Measurements from ENCODE around the gene MUS81. TPM values are rescaled to one million over a fixed set of nuclear protein-coding genes. Genes with fewer than 3 reads are reported as not detected.

MUS81 gene
- total and polyA plus RNA-seq, 2 of the 13 experiments (the other 11 are each of a cell fraction or from before 2014, with no cell fraction given), result 25.6 to 30.2 TPM

GRCh38 chr11:65860278-65861164 is at the start of gene MUS81 (continued):
- TF ChIP-seq PREB (CRISPR knock-in tag; IDR thresholded peaks at IDR 0.05) (no peak), SIN3B (IDR thresholded peaks at IDR 0.05; ENCODE audit: low read length) (no peak), MXD3 (CRISPR knock-in tag; IDR thresholded peaks at IDR 0.05) (peak; percentile 28; the same call in 1 of the 2 replicates), RNF219 (CRISPR knock-in tag; IDR thresholded peaks at IDR 0.05) (no peak), NKX3-1 (CRISPR knock-in tag; IDR thresholded peaks at IDR 0.05) (peak; percentile 89), ZNF737 (CRISPR knock-in tag; IDR thresholded peaks at IDR 0.05; ENCODE audit: borderline replicate concordance) (no peak), MTERF4 (CRISPR knock-in tag; IDR thresholded peaks at IDR 0.05) (no peak; the same call in none of the 2 replicates), HOXD1 (CRISPR knock-in tag; IDR thresholded peaks at IDR 0.05) (no peak), JUNB (CRISPR knock-in tag; IDR thresholded peaks at IDR 0.05; ENCODE audit: borderline replicate concordance) (no peak), ZBTB20 (CRISPR knock-in tag; IDR thresholded peaks at IDR 0.05; ENCODE audit: borderline replicate concordance, low read depth) (peak; percentile 41; the same call in 1 of the 2 replicates), ZNF75D (CRISPR knock-in tag; IDR thresholded peaks at IDR 0.05; ENCODE audit: borderline replicate concordance) (no peak), FUBP1 (CRISPR knock-in tag; IDR thresholded peaks at IDR 0.05; ENCODE audit: borderline replicate concordance) (no peak), NR1H2 (CRISPR knock-in tag; IDR thresholded peaks at IDR 0.05; ENCODE audit: borderline replicate concordance, low read depth) (0 out of 2 replicates have a peak, but pooled peaks have one; percentile 0), BORCS8-MEF2B (CRISPR knock-in tag; IDR thresholded peaks at IDR 0.05) (no peak), CEBPB (IDR thresholded peaks at IDR 0.05; ENCODE audit: borderline replicate concordance, low read depth, low read length) (no peak), GMEB2 (CRISPR knock-in tag; IDR thresholded peaks at IDR 0.05; ENCODE audit: low read depth) (no peak), ZNF143 (CRISPR knock-in tag; IDR thresholded peaks at IDR 0.05) (peak; percentile 82), ZNF24 (IDR thresholded peaks at IDR 0.05) (no peak), ZNF891 (CRISPR knock-in tag; IDR thresholded peaks at IDR 0.05) (no peak), ZNF749 (CRISPR knock-in tag; IDR thresholded peaks at IDR 0.05; ENCODE audit: borderline replicate concordance) (0 out of 2 replicates have a peak, but pooled peaks have one; percentile 61)

Data from HepG2 (cell line).